Posterior cingulate gyrus (tissue), 11 donors: ENCODE results near the gene MPDU1.
"Not testable (repeated sequence)": the region's sequence is repeated elsewhere in the genome, so short reads cannot be mapped to it uniquely, and the experiment has no call there.

ENCODE experiments used
- DNase-seq, 10 donors: peaks; one replicate each; pipeline versions ENCODE4 v3.0.0 to v3.0.0-alpha.2; 2020 to 2021; ENCODE audit warnings: mixed read lengths in 3 of 10
- intact Hi-C: fragments of 100-400 bp; cut with DNase I; formaldehyde crosslinking; loops from one replicate; pipeline ENCODE4 v1.15.1; 2023

The MPDU1 gene

GRCh38 chr17:7593296-7593695 is 9.6 kb downstream of the MPDU1 start:
- intact Hi-C loops, result no loop called here
- DNase-seq, result peak in 1 of 10 donors; percentile 80

GRCh38 chr17:7597561-7597960 is 13.9 kb downstream of the MPDU1 start:
- DNase-seq, result peak in 1 of 10 donors; percentile 17
- intact Hi-C loops, result not testable (repeated sequence)

GRCh38 chr17:7606280-7606679 is 22.6 kb downstream of the MPDU1 start:
- DNase-seq, result no peak
- intact Hi-C loops, result no loop called here

- intact Hi-C loops, result no loop called here
Observed at GRCh38 chr17:7610641-7611040, 27.0 kb downstream of the MPDU1 start.

GRCh38 chr17:7611635-7612293 is 28.1 kb downstream of the MPDU1 start:
- DNase-seq, result no peak
- intact Hi-C loops, result no loop called here

More at GRCh38 chr17:7610641-7611040, 27.0 kb downstream of the MPDU1 start:
- peak in 1 of 10 donors; percentile 62 for DNase-seq

- no peak for DNase-seq
- intact Hi-C loops, result no loop called here
Observed at GRCh38 chr17:7612294-7612640, 28.6 kb downstream of the MPDU1 start.

- DNase-seq, result no peak
- intact Hi-C loops, result loop anchor here (2.0 kb wide), 1 partner anchor 73 kb away; the partner anchor contains the start of gene TP53
Observed at GRCh38 chr17:7613769-7614424, 30.2 kb downstream of the MPDU1 start.

- peak; percentile 99 to 100 (median 100) for DNase-seq
- intact Hi-C loops, result loop anchor here (2.0 kb wide), 1 partner anchor 72 kb away; the partner anchor contains the start of gene TP53
Observed at GRCh38 chr17:7614425-7615264, 31.0 kb downstream of the MPDU1 start, which contains the start of gene FXR2. TSS of gene FXR2 (minus strand) at chr17:7614897. CDS start at chr17:7614532, 365 bp downstream.

GRCh38 chr17:7615265-7615747 is 31.7 kb downstream of the MPDU1 start:
- no peak for DNase-seq
- intact Hi-C loops, result loop anchor here (2.0 kb wide), 1 partner anchor 71 kb away; the partner anchor contains the start of gene TP53

- intact Hi-C loops, result no loop called here
- no peak for DNase-seq
Observed at GRCh38 chr17:7618608-7619007, 35.0 kb downstream of the MPDU1 start.

GRCh38 chr17:7620835-7621234 is 37.2 kb downstream of the MPDU1 start:
- DNase-seq, result peak in 1 of 10 donors; percentile 49
- intact Hi-C loops, result no loop called here

- intact Hi-C loops, result no loop called here
Observed at GRCh38 chr17:7623661-7624060, 40.0 kb downstream of the MPDU1 start.

GRCh38 chr17:7625749-7626148 is 42.1 kb downstream of the MPDU1 start:
- intact Hi-C loops, result not testable (repeated sequence)
- DNase-seq, result peak in 1 of 10 donors; percentile 22

More at GRCh38 chr17:7623661-7624060, 40.0 kb downstream of the MPDU1 start:
- peak in 2 of 10 donors; percentile 12 to 34 for DNase-seq

GRCh38 chr17:7626307-7626706 is 42.7 kb downstream of the MPDU1 start:
- DNase-seq, result peak in 2 of 10 donors; percentile 52 to 76
- intact Hi-C loops, result no loop called here

- intact Hi-C loops, result no loop called here
Observed at GRCh38 chr17:7626956-7627249, 43.3 kb downstream of the MPDU1 start.

GRCh38 chr17:7627250-7628121 is 43.8 kb downstream of the MPDU1 start, which contains the start of gene SAT2:
TSS of gene SAT2 (minus strand) at chr17:7627821. CDS start at chr17:7627635, 186 bp downstream.
- DNase-seq, result peak; percentile 91 to 99 (median 94)
- intact Hi-C loops, result no loop called here

More at GRCh38 chr17:7626956-7627249, 43.3 kb downstream of the MPDU1 start:
- peak in 1 of 10 donors; percentile 30 for DNase-seq

- intact Hi-C loops, result no loop called here
Observed at GRCh38 chr17:7629939-7630571, 46.4 kb downstream of the MPDU1 start, which contains the start of gene SHBG. TSS of gene SHBG (plus strand) at chr17:7630135. CDS start at chr17:7630173, 38 bp downstream.

GRCh38 chr17:7631398-7632380 is 48.0 kb downstream of the MPDU1 start:
- intact Hi-C loops, result no loop called here
- DNase-seq, result peak in 2 of 10 donors; percentile 19 to 55

More at GRCh38 chr17:7629939-7630571, 46.4 kb downstream of the MPDU1 start, which contains the start of gene SHBG:
- DNase-seq, result peak in 2 of 10 donors; percentile 49 to 71
